HepG2 (cell line): ENCODE results near the gene SPAG9. TPM values are rescaled to one million over a fixed set of nuclear protein-coding genes. Genes with fewer than 3 reads are reported as not detected.

ENCODE experiments used
- MYPOP ChIP-seq: sonication (generic); formaldehyde crosslinking; IDR thresholded peaks from 2 replicates; pipeline ENCODE4 v1.8.1; 2023; ENCODE audit warnings: mild to moderate bottlenecking, moderate library complexity, missing genetic modification reagents
- NFKBIZ ChIP-seq: IDR thresholded peaks from 2 replicates; pipeline ENCODE4 v1.6.1; 2018; ENCODE audit warnings: missing genetic modification reagents, missing compliant biosample characterization
- POLR2A ChIP-seq, 2 experiments: IDR thresholded peaks; 2 replicates each; pipeline ENCODE4 v1.6.1; 2011; ENCODE audit warnings: low read depth in 2 of 2, low read length in 2 of 2, mild to moderate bottlenecking in 1 of 2, moderate library complexity in 1 of 2; ENCODE audit not compliant: insufficient read depth in 1 of 2
- POLR2AphosphoS5 ChIP-seq: IDR thresholded peaks from 2 replicates; pipeline ENCODE4 v1.6.1; 2012; ENCODE audit warnings: low read depth, low read length
- TOE1 ChIP-seq: sonication (generic); formaldehyde crosslinking; IDR thresholded peaks from 2 replicates; pipeline ENCODE4 v1.4.0; 2020; ENCODE audit warnings: mild to moderate bottlenecking, missing genetic modification reagents
- ZC3H4 ChIP-seq: sonication (generic); formaldehyde crosslinking; IDR thresholded peaks from 2 replicates; pipeline ENCODE4 v1.4.0; 2020; ENCODE audit warnings: missing genetic modification reagents, borderline replicate concordance
- ZHX2 ChIP-seq, 2 experiments: sonication (generic) in 1 of 2; formaldehyde crosslinking in 1 of 2; IDR thresholded peaks; 2 replicates each; pipeline versions ENCODE4 v1.6.1 to v1.9.0; 2014 to 2022; ENCODE audit warnings: antibody characterized with exemption in 1 of 2, borderline replicate concordance in 1 of 2, inconsistent platforms in 1 of 2, low read depth in 1 of 2, missing genetic modification reagents in 1 of 2
- ZNF329 ChIP-seq: sonication (generic); formaldehyde crosslinking; IDR thresholded peaks from 2 replicates; pipeline ENCODE4 v1.9.0; 2021; ENCODE audit warnings: low read depth, mild to moderate bottlenecking, missing genetic modification reagents
- polyA plus RNA-seq, 8 experiments: library from polyadenylated mRNA; depleted of rRNA in 3 of 8; stranded (reverse) in 7 of 8; unstranded in 1 of 8; fragments of >200 nt; fragmentation: Illumina TruSeq in 4 of 8; extraction: Trizol in 4 of 8; gene quantifications; 2 replicates each; pipeline versions ENCODE4 v1.2.1 to v1.2.3, GENCODE V29; 2011 to 2016; ENCODE audit warnings: low read depth in 4 of 8, missing spikeins in 1 of 8, mixed read lengths in 1 of 8; ENCODE audit not compliant: insufficient read depth in 1 of 8
- total RNA-seq, 5 experiments: library from RNA; depleted of rRNA; stranded (reverse); fragments of >200 nt; fragmentation: Illumina TruSeq; extraction: Trizol; gene quantifications; 2 replicates each; pipeline ENCODE4 v1.2.3, GENCODE V29; 2016; ENCODE audit warnings: low read depth in 1 of 5

The SPAG9 gene
- total and polyA plus RNA-seq, 2 of the 13 experiments (the other 11 are each of a cell fraction or from before 2014, with no cell fraction given) = 43.2 to 78.6 TPM

GRCh38 chr17:50943575-50943933 lies 177.1 kb downstream of the SPAG9 start (continued):
- no peak for TF ChIP-seq NFKBIZ (CRISPR knock-in tag)
- TF ChIP-seq ZHX2 (IDR thresholded peaks at IDR 0.05; ENCODE audit: low read depth) = no peak
- 0 out of 2 replicates have a peak, but pooled peaks have one; percentile 16 for TF ChIP-seq ZHX2 (CRISPR knock-in tag; IDR thresholded peaks at IDR 0.05; ENCODE audit: borderline replicate concordance)
- TF ChIP-seq ZC3H4 = peak; percentile 99
- peak; percentile 11; the same call in 1 of the 2 replicates for TF ChIP-seq MYPOP (CRISPR knock-in tag)
- peak; percentile 71 for TF ChIP-seq POLR2AphosphoS5
- TF ChIP-seq POLR2A (IDR thresholded peaks at IDR 0.05; ENCODE audit: insufficient read depth in 1 of 2, low read depth in 2 of 2, low read length in 2 of 2) = peak; percentile 34 to 56; a peak in 3 of 4 replicates
- TF ChIP-seq ZNF329 (CRISPR knock-in tag) = peak; percentile 21; the same call in 1 of the 2 replicates
- no peak for TF ChIP-seq TOE1
